Right renal cortex interstitium (tissue), 3 donors: ENCODE data around the gene NCAPH2. TPM values are rescaled to one million over a fixed set of nuclear protein-coding genes. Genes with fewer than 3 reads are reported as not detected.
"Not testable (repeated sequence)": the region's sequence is repeated elsewhere in the genome, so short reads cannot be mapped to it uniquely, and the experiment has no call there.

Source experiments
- DNase-seq, 3 donors: peaks; one replicate each; pipeline ENCODE4 v3.0.0-alpha.2; 2013; ENCODE audit warnings: low read depth in 3 of 3, low spot score in 2 of 3
- polyA plus RNA-seq, 3 donors: library from polyadenylated mRNA; unstranded; fragments of 120-200 nt; gene quantifications; one replicate each; pipeline ENCODE4 v1.2.1, GENCODE V29; 2013; ENCODE audit not compliant: insufficient read length in 3 of 3

The NCAPH2 gene
- polyA plus RNA-seq, 3 donors = 35.6 to 41.1 (median 39.4) TPM

GRCh38 chr22:50516891-50517290 lies 8.9 kb downstream of the NCAPH2 start:
- DNase-seq = no peak

DNA sequence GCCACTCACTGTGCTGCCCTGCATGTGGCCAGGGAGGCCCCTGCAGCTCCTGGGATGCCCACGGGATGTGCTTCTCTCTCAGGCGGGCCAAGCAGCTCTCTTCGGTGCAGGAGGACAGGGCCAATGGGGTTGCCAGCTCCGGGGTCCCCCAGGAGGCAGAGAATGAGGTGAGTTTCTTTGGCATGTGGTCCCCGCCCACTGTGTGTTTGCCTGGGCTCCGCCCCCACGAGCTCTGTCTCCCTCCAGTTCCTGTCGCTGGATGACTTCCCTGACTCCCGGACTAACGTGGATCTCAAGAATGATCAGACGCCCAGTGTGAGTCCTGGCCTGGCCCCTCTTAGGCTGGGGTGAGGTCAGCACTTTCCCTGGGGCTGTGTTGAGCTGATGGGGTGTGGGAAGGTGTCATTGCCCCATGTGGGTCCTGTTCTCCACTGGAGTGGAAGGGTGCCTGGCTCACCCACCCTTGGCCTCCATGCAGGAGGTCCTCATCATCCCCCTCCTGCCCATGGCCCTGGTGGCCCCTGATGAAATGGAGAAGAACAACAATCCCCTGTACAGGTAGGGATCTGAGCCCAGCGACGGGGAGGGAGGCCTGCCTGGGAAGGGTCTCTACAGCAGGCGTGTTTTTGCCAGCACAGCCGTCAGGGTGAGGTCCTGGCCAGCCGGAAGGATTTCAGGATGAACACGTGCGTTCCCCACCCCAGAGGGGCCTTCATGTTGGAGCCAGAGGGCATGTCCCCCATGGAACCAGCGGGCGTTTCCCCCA lies 9.7 kb downstream of the NCAPH2 start:
- DNase-seq = no peak

DNA sequence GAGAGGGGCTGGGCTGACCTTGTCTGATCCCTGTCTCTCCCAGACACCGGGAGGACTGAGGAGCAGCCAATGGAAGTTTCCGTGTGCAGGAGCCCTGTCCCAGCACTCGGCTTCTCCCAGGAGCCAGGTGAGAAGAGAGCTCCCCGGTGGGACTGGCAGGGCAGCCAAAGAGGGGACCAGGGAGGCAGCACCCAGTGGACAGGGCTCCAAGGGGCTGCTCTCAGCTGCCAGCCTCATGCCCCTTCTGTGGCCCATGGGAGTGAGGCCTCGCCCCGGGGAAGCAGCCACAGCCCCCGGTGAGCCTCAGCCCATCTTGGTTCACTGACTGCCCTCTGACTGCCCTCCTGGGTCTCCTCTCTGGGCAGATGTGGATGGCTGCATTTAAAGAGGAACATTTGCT lies 10.6 kb downstream of the NCAPH2 start:
- DNase-seq = no peak

DNA sequence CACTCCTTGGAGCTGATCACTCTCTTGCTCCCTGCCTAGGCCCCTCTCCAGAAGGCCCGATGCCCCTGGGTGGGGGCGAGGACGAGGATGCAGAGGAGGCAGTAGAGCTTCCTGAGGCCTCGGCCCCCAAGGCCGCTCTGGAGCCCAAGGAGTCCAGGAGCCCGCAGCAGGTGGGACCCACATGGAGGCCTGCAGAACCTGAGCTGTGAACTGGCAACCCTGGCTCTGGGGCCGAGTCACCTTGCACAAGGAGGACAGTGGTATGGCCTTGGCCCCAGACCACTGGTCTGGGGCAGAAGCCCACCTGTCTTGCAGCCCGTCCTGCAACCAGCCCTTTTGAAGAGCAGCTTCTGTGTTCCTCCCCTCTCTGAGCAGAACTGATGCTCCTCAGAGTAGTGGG lies 11.1 kb downstream of the NCAPH2 start:
- no peak for DNase-seq

- not testable (repeated sequence) for DNase-seq
These were observed 12.2 kb downstream of the NCAPH2 start for GRCh38 chr22:50520184-50520583.

DNA sequence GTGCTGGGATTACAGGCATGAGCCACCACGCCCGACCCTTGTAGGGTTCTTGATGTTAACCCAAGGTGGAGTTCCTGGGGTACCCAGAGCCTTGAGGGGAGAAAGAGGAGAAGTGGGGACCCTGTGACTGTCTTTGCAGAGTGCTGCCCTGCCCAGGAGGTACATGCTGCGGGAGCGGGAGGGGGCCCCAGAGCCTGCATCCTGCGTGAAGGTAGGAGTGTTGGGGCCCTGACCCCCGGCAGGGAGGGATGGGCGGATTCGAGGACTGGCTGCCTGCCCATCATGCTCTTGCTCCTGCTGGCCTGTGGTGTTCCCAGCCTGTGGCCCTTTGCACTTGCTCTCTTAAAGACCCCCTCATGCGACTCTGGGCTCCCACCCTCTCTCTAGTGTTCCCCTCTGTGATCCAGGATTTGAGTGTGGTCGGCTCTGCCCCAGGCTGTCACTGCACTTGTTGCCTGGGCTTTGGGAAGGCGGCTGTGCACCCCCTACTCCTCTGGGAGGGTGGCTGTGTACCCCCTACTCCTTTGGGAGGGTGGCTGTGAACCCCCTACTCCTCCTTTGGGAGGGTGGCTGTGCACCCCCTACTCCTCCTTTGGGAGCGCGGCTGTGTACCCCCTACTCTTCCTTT lies 12.9 kb downstream of the NCAPH2 start:
- DNase-seq = no peak

GRCh38 chr22:50521710-50522109 lies 13.7 kb downstream of the NCAPH2 start:
- no peak for DNase-seq

DNA sequence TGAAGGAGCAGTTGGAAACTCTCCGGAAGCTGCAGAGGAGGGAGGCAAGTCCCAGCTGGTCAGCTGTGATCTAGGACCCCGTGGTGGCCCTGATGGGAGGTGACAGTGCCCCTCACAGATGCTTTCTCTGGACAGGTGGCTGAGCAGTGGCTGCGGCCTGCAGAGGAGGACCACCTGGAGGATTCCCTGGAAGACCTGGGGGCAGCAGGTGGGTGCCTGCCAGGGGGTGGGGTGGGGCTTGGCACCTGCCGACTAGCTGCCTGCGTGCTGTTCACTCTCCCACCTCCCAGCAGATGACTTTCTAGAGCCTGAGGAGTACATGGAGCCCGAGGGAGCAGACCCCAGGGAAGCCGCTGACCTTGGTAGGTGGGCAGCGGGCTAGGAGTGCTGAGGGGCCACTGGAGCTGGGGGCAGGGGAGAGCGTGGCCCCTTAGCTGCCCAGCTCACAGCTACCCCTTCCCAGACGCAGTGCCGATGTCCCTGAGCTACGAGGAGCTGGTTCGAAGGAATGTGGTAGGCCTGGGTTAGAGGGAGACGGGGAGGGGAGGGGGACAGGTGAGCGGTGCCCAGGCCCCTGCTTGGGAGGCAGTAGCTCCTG lies 14.3 kb downstream of the NCAPH2 start:
- DNase-seq = no peak

DNA sequence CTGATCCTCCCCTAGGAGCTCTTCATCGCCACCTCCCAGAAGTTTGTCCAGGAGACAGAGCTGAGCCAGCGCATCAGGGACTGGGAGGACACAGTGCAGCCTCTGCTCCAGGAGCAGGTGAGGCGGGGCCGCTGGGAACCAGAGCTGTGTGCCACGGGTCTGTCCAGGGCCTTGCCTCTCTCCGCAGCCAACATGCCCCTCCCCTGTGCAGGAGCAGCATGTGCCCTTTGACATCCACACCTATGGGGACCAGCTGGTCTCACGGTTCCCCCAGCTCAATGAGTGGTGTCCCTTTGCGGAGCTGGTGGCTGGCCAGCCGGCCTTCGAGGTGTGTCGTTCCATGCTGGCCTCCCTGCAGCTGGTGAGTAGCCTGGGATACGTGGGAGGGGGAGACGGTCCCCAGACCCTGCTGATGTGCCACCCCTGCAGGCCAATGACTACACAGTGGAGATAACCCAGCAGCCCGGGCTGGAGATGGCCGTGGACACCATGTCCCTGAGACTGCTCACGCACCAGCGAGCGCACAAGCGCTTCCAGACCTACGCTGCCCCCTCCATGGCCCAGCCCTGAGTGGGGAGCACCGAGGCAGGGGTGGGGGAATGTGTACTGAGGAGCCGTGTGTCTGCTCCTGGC lies 14.9 kb downstream of the NCAPH2 start:
- no peak for DNase-seq

DNA sequence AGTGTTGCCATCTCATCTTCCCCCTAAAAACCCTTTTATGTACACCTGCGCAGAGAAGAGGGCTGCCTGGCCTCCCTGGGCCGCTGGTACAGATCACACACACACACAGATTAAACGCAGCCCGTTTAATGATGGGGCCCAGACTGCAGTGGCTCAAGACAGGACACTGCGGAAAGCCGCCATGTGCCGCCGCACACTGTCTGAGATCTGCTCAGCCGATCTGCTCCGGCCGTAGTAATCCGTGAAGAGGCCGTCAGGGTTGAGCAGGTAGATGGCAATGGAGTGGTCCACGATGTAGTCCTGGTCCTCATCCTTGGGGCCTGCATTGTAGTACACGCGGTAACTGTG lies 15.4 kb downstream of the NCAPH2 start:
- DNase-seq = no peak

DNA sequence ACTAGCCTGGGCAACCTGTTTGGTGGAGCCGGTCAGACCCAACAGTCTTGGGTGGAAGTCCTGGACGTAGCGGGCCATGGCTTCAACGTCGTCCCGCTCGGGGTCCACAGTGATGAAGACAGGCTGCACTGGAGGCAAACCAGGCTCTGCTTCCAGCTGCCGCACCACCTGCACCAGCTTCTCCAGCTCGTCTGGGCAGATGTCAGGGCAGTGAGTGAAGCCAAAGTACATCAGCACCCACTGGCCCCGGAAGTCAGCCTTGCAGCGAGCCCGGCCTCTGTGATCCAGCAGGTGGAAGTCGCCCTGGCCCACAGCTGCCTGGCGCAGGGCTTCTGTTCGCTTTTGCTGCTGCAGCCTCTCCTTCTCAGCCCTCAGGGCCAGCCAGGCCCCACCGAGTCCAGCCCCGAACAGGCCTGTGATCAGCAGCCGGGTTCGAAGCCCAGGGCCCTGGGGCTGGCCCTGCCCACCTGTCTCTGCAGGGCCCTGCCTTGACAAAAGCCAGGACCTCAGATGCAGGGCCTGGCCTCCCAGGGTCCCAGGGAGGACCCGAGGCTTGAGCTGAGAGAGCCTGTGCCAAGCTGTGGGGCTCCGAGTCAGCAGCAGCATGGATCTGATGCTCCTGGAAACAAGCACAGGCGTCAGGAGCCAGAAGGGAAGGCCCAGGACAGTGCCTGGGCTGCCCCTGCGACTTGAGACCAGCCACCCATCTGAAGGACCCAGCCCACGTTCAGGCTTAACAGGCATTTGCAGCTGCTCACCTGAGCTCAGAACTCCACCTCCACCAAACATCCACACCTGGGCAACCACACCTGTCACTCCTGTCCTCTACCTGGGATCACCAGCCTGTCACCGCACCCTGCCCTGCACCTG lies 16.0 kb downstream of the NCAPH2 start:
- no peak for DNase-seq

DNA sequence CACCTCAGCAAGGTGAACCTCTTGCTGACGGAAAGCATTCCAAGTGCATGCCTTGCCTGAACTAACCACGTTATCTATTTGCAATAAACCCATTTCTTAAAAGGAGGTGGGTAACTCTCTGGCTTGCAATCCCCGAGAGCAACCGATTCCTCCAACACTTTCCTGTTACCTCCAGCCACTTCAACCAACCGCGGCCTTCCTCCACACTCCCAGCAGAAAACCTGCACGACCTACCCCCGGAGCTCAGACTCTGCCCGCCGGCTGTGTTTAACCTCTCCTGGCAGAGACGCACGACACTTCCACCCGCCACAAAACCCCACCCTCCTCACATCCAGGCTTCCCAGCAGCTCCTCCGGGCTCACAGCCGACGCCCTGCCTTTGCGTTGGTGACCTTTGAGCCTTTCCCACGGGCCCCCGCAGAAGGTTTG lies 16.7 kb downstream of the NCAPH2 start:
- DNase-seq = no peak

GRCh38 chr22:50525104-50525857 lies 17.3 kb downstream of the NCAPH2 start, which contains the start of gene SCO2:
SCO2 (minus strand) TSS chr22:50525598; CDS start chr22:50524411, 1,187 bp downstream.
- peak; percentile 92 to 95 (median 93) for DNase-seq

DNA sequence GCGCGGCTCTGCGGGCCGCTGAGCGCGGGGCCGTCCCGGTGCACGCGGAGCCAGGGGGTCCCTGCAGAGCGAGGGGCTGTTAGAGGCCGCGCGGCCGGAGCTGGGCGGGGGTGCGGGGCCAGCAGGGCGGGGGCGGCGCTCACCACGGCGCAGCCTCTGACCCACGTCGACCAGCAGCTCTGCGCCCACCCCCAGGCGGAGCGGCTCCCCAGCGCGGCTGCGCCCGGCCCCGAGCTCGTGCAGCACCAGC lies 17.8 kb downstream of the NCAPH2 start:
- peak in 1 of 3 donors; percentile 42 for DNase-seq

DNA sequence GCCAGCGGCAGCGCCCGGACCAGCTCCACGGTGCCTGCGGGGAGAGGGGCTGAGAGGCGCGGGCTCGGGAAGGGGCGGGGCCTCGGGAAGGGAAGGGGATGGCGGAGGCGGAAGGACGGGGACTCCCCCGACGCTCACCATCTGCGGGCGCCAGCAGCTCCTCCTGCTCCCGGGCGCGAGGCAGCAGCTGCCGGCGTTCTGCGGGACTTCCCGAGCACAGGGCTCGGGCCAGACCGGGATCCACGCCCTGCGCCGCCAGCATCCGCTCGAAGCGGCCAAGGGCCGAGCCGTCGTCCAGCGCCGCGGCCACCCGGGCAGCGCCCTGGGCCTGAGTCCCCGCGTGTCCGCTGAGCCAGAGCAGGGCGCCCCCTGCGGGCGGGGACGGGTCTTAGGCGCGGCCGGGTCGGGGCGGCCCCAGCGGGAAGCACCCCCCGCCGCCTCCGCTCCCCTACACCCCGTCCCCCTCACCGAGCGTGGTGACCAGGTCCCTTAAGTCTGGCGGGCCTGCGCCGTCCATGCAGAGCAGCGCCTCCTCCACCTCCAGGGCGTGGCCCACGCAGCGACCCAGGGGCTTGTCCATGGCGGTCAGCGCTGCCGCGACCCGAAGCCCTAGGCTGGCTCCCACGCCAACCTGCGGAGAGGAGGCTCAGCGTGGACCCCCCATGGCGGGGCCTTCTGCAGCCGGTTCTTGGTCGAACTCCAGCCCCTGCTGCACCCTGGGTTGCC lies 18.2 kb downstream of the NCAPH2 start:
- DNase-seq = peak in 1 of 3 donors; percentile 53

DNA sequence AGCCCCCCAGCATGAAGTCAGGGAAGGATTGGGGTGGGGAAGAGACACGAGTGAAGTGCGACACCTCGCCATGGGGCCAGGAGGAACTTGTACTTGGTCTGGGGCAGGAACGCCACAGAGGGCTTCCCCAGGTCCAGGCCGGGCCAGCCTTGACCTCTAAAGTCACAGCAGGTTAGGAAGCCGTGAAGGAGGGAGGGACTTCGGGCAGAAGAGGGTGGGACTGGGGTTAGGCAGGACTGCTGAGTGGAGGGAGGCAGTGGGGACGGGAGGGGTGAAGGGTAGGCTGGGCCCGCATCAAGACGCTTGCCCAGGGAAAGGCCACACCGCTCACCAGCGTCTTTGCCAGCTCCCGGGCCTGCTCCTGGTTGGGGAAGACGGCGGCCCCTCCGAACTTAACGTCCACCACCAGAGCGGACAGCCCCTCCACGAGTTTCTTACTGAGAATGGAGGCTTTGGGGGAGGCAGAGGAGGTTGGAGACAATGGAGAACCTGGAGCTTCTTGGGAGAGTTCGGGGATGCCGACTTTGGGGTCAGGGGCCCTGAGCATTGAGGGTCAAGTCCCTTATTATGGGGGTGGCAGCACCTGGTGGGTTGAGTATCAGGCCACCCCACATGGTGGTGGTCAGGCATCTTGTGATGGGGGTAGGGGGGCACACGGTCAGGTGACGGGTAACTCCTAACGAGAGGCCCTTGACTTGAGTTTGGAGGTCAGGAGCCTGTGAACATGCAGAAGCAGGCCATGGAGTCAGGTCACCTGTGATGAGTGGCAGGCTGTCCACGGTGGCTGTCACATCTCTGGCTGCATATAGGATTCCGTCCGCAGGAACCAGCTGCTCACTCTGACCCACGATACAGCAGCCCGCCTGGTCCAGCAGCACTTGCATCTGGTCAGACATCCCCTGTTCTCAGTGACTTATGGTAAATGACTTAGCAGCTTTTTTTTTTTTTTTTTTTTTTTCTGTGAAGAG lies 19.1 kb downstream of the NCAPH2 start:
- no peak for DNase-seq

DNA sequence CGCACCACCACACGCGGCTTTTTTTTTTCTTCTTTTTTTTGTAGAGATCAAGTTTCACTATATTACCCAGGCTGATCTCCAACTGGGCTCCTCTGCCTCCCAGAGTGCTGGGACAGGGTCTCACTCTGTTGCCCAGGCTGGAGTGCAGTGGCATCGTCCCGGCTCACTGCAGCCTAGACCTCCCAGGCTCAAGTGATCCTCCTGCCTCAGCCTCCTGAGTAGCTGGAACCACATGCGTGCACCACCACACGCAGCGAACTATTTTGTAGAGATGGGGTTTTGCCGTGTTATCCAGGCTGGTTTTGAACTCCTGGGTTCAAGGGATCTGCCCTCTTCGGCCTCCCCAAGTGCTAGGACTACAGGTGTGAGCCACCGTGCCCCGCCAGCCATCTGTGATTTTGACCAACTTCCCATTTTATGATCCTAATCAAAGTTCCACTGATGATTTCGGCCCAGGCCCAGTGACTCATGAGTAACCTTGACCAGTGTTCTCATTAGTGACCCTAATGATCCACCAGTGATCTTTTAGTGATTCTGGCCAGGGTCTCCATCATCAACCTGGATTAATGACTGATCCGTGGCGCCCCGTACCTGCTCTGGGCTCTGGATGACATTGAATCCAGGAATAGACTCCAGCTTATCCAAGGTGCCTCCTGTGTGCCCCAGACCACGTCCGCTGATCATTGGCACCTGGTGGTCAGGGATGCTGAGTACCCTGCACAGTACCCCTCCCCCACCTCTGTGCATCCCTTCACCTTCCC lies 20.1 kb downstream of the NCAPH2 start:
- no peak for DNase-seq
